WERI-Rb-1 (cell line): Measurements from ENCODE around the gene GNG7.

Source experiments
- DNase-seq: peaks from one replicate; pipeline ENCODE4 v3.0.0-alpha.2; 2020
- H3K27ac ChIP-seq: fragments of 250-450 bp; sonication (Bioruptor Pico); 2 replicates; pipeline ENCODE4 v1.5.1; 2020; ENCODE audit warnings: mild to moderate bottlenecking, moderate library complexity
- H3K27me3 ChIP-seq: fragments of 250-450 bp; sonication (Bioruptor Pico); 2 replicates; pipeline ENCODE4 v1.5.1; 2021; ENCODE audit warnings: mild to moderate bottlenecking, low read depth, moderate library complexity; ENCODE audit not compliant: insufficient read depth, severe bottlenecking
- H3K36me3 ChIP-seq: fragments of 250-450 bp; sonication (Bioruptor Pico); 2 replicates; pipeline ENCODE4 v1.5.1; 2020; ENCODE audit warnings: mild to moderate bottlenecking, moderate library complexity
- H3K4me3 ChIP-seq: 2 replicates; pipeline ENCODE4 v1.5.1; 2011; ENCODE audit warnings: low read depth, mild to moderate bottlenecking, control low read depth, low read length
- H3K9me3 ChIP-seq: fragments of 250-450 bp; sonication (Bioruptor Pico); 2 replicates; pipeline ENCODE4 v1.5.1; 2021; ENCODE audit warnings: mild to moderate bottlenecking, moderate library complexity; ENCODE audit not compliant: severe bottlenecking
- TF ChIP-seq, protein P1 (sequence below): IDR thresholded peaks from 2 replicates; pipeline ENCODE4 v1.5.1; 2011; ENCODE audit warnings: low read depth, mild to moderate bottlenecking, control low read depth, inconsistent platforms, low read length

GNG7 gene

DNA sequence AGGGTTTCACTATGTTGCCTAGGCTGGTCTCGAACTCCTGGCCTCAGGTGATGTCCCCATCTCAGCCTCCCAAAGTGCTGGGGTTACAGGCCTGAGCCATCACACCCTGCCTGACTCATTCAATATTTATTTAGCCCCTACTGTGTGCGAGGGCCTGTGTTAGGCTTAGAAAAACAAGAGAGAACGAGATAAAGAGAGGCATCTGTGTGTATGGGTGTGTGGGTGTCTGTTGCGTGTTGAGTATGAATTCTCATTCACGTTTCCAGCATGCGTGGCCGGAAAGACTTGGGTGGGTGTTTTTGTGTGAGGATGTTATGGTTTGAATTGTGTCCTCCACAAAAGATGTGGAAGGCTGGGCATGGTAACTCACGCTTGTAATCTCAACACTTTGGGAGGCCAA is 217.1 kb downstream of the GNG7 start:
- Histone ChIP-seq H3K27ac (no peak overlapping the region), H3K36me3 (no peaks in the 10 kb centered on the region), H3K9me3 (no peaks in the 10 kb centered on the region), H3K4me3 (no peak overlapping the region), H3K27me3 (peaks cover 28% of the 10 kb centered on the region)
- TF ChIP-seq, protein P1, sequence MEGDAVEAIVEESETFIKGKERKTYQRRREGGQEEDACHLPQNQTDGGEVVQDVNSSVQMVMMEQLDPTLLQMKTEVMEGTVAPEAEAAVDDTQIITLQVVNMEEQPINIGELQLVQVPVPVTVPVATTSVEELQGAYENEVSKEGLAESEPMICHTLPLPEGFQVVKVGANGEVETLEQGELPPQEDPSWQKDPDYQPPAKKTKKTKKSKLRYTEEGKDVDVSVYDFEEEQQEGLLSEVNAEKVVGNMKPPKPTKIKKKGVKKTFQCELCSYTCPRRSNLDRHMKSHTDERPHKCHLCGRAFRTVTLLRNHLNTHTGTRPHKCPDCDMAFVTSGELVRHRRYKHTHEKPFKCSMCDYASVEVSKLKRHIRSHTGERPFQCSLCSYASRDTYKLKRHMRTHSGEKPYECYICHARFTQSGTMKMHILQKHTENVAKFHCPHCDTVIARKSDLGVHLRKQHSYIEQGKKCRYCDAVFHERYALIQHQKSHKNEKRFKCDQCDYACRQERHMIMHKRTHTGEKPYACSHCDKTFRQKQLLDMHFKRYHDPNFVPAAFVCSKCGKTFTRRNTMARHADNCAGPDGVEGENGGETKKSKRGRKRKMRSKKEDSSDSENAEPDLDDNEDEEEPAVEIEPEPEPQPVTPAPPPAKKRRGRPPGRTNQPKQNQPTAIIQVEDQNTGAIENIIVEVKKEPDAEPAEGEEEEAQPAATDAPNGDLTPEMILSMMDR = no peak
- DNase-seq = no peak

DNA sequence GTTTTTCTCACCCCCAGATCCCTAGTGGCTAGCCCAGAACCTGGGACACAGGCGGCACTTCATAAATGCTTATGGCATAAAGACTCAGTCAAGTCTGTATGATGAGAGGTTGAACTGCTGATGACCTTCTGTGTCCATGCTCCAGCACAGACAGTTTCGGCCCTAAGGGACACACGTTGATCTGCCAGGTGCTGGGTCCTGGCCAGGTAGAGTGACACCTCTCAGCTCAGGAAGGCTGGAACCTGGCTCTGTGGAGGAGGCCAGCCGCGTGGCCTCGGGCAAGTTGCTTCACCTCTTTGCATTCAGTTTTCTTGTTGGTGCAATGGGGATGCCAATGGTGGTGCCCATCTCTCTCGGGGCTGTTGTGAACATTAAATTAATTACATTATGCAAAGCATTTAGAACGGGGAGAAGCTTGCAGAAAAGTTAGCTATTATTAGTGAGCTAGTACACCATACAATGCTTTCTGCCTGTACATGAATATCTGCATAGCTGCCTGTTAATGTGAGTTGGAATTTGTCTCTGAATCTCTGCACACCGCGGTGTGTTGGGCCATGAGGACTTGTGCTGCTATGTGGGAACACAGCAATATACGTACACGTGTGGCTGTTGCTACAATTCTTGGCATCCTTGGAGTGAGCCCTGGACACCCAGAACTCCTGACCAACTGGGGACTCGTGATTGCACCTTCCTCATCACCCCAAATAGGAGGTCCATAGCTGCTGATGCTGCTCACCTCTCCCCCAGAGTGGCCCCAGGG is 218.1 kb downstream of the GNG7 start:
- peaks cover 18% of the 10 kb centered on the region for H3K27me3 ChIP-seq
- DNase-seq = no peak
- no peaks in the 10 kb centered on the region for H3K9me3 ChIP-seq
- no peak overlapping the region for H3K4me3 ChIP-seq
- TF ChIP-seq, protein P1 = no peak
- no peak overlapping the region for H3K27ac ChIP-seq
- H3K36me3 ChIP-seq = no peaks in the 10 kb centered on the region

DNA sequence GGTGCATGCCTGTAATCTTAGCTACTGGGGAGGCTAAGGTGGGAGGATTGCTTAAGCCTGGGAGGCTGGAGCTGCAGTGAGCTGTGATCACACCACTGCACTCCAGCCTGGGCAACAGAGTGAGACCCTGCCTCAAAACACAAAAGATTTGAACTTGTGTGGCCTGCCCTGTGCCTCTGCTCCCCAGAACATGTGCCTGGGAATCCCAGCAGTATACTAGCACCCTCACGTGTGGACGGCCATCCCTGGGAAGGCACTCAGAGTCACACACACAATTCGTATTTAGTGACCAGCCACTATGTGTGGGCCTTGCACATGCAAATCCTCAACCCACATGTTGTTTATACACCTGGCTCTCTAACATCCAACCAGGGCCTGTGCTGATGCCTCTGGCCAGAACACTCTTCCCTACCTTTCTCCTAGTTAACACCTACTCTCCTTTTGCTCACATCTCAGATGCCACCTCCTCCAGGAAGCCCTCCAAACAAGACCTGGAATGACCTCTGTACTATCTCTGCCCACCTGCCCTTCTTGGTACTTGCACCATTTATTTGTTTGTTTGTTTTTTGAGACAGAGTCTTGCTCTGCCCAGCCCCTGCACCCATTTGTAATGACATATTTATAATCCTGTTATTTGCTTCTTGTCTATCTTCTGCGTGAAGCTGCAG is 218.9 kb downstream of the GNG7 start:
- TF ChIP-seq, protein P1 = no peak
- Histone ChIP-seq H3K36me3 (no peaks in the 10 kb centered on the region), H3K27ac (no peak overlapping the region), H3K4me3 (no peak overlapping the region), H3K27me3 (peaks cover 11% of the 10 kb centered on the region), H3K9me3 (no peaks in the 10 kb centered on the region)
- DNase-seq = no peak

- TF ChIP-seq, protein P1 = no peak
- H3K27ac ChIP-seq = no peak overlapping the region
Measured at GRCh38 chr19:2483084-2483483, 219.4 kb downstream of the GNG7 start.

DNA sequence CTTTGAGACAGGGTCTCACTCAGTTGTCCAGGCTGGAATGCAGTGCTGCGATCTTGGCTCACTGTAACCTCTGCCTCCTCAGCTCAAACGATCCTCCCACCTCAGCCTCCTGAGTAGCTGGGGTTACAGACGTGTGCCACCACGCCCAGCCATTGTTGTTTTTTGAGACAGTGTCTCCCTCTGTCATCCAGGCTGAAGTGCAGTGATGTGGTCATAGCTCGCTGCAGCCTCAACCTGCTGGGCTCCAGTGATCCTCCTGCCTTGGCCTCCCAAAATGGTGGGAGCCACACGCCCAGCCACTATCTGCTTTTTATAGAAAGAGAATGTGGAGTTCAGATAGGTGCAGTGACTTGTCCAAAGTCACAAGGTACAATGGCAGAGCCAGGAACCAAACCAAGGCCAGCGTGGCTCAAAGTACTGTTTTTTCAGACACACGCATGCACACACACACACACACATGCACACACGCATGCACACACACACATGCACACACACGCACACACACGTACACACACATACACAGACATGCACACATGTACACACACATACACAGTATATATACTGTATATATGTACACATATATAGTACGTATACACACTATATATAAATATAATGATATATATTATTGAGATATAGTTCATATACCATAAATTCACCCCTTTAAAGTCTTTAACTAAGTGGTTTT is 220.0 kb downstream of the GNG7 start:
- H3K27me3 ChIP-seq = no peaks in the 10 kb centered on the region
- H3K9me3 ChIP-seq = no peaks in the 10 kb centered on the region
- no peaks in the 10 kb centered on the region for H3K36me3 ChIP-seq
- TF ChIP-seq, protein P1 = no peak
- H3K27ac ChIP-seq = no peak overlapping the region
- DNase-seq = no peak
- no peak overlapping the region for H3K4me3 ChIP-seq

More at GRCh38 chr19:2483084-2483483, 219.4 kb downstream of the GNG7 start:
- Histone ChIP-seq H3K4me3 (no peak overlapping the region), H3K9me3 (no peaks in the 10 kb centered on the region), H3K27me3 (peaks cover 5% of the 10 kb centered on the region), H3K36me3 (no peaks in the 10 kb centered on the region)
- no peak for DNase-seq
